ENCODE data around the gene NDUFB3.
"Not testable (repeated sequence)": the region's sequence is repeated elsewhere in the genome, so short reads cannot be mapped to it uniquely, and the experiment has no call there.

Gene NDUFB3

GRCh38 chr2:201046881-201047280, 24.9 kb upstream of the NDUFB3 start:
- H3K4me3 Mint-ChIP-seq, result no peak overlapping the region
- H3K4me1 Mint-ChIP-seq, result no peaks in the 10 kb centered on the region
- H3K27ac Mint-ChIP-seq, result no peak overlapping the region
- TF ChIP-seq CTCF (IDR thresholded peaks at IDR 0.05), result no peak
- DNase-seq, result no peak
- H3K9me3 Mint-ChIP-seq, result peaks cover 46% of the 10 kb centered on the region
- peaks cover 73% of the 10 kb centered on the region for H3K36me3 Mint-ChIP-seq (ENCODE audit: low read depth)
- H3K27me3 Mint-ChIP-seq (ENCODE audit: low read depth, poor library complexity), result peaks cover 3% of the 10 kb centered on the region

GRCh38 chr2:201049455-201049854, 22.3 kb upstream of the NDUFB3 start:
- no peaks in the 10 kb centered on the region for H3K27me3 Mint-ChIP-seq (ENCODE audit: low read depth, poor library complexity)
- no peaks in the 10 kb centered on the region for H3K4me1 Mint-ChIP-seq
- TF ChIP-seq CTCF (IDR thresholded peaks at IDR 0.05), result no peak
- no peak overlapping the region for H3K27ac Mint-ChIP-seq
- peaks cover 26% of the 10 kb centered on the region for H3K9me3 Mint-ChIP-seq
- peaks cover 67% of the 10 kb centered on the region for H3K36me3 Mint-ChIP-seq (ENCODE audit: low read depth)
- DNase-seq, result no peak
- no peak overlapping the region for H3K4me3 Mint-ChIP-seq

GRCh38 chr2:201057087-201057521, 14.7 kb upstream of the NDUFB3 start:
- Mint-ChIP-seq H3K27me3 (ENCODE audit: low read depth, poor library complexity) (no peaks in the 10 kb centered on the region), H3K27ac (no peak overlapping the region), H3K9me3 (no peaks in the 10 kb centered on the region), H3K36me3 (ENCODE audit: low read depth) (peaks cover 26% of the 10 kb centered on the region), H3K4me3 (no peak overlapping the region), H3K4me1 (peaks cover 9% of the 10 kb centered on the region)
- TF ChIP-seq CTCF (IDR thresholded peaks at IDR 0.05), result no peak
- DNase-seq, result no peak

GRCh38 chr2:201057715-201058248, 14.0 kb upstream of the NDUFB3 start:
- H3K27me3 Mint-ChIP-seq (ENCODE audit: low read depth, poor library complexity), result no peaks in the 10 kb centered on the region
- no peaks in the 10 kb centered on the region for H3K9me3 Mint-ChIP-seq
- no peak for DNase-seq
- H3K27ac Mint-ChIP-seq, result no peak overlapping the region
- H3K36me3 Mint-ChIP-seq (ENCODE audit: low read depth), result peaks cover 23% of the 10 kb centered on the region
- H3K4me1 Mint-ChIP-seq, result peaks cover 9% of the 10 kb centered on the region
- no peak overlapping the region for H3K4me3 Mint-ChIP-seq
- TF ChIP-seq CTCF (IDR thresholded peaks at IDR 0.05), result no peak

- Mint-ChIP-seq H3K4me3 (no peak overlapping the region), H3K36me3 (ENCODE audit: low read depth) (peaks cover 23% of the 10 kb centered on the region), H3K27me3 (ENCODE audit: low read depth, poor library complexity) (no peaks in the 10 kb centered on the region), H3K9me3 (no peaks in the 10 kb centered on the region), H3K27ac (no peak overlapping the region), H3K4me1 (peaks cover 9% of the 10 kb centered on the region)
- DNase-seq, result no peak
- no peak for TF ChIP-seq CTCF (IDR thresholded peaks at IDR 0.05)
These were observed 12.9 kb upstream of the NDUFB3 start for GRCh38 chr2:201058914-201059313.

- Mint-ChIP-seq H3K27ac (no peak overlapping the region), H3K36me3 (ENCODE audit: low read depth) (peaks cover 18% of the 10 kb centered on the region), H3K4me1 (peaks cover 9% of the 10 kb centered on the region), H3K9me3 (no peaks in the 10 kb centered on the region), H3K4me3 (no peak overlapping the region), H3K27me3 (ENCODE audit: low read depth, poor library complexity) (no peaks in the 10 kb centered on the region)
- TF ChIP-seq CTCF (IDR thresholded peaks at IDR 0.05), result no peak
- DNase-seq, result no peak
These were observed 11.6 kb upstream of the NDUFB3 start for GRCh38 chr2:201059961-201060755.

- H3K4me1 Mint-ChIP-seq; DNase-seq; H3K27me3 Mint-ChIP-seq (ENCODE audit: low read depth, poor library complexity); H3K4me3 Mint-ChIP-seq; H3K9me3 Mint-ChIP-seq; H3K27ac Mint-ChIP-seq: not testable (repeated sequence)
- peaks cover 18% of the 10 kb centered on the region for H3K36me3 Mint-ChIP-seq (ENCODE audit: low read depth)
These were observed 8.3 kb upstream of the NDUFB3 start for GRCh38 chr2:201063516-201063915.
